RWPE1 (cell line): ENCODE results near the gene CCNH.

Experiments
- CTCF ChIA-PET: fragments of 350-600 bp; sonication (Branson Sonifier 250); formaldehyde crosslinking; extraction: SDS; loops from one replicate; lab custom pipeline; 2021; lab: Yijun Ruan, JAX
- POLR2A ChIA-PET: fragments of 400-600 bp; formaldehyde crosslinking; extraction: SDS; loops from one replicate; lab custom pipeline; 2020; ENCODE audit warnings: antibody characterized with exemption; ENCODE audit not compliant: low non-redundant PET; lab: Yijun Ruan, JAX
- DNase-seq: peaks from one replicate; pipeline ENCODE4 v3.0.0; 2012; ENCODE audit warnings: low spot score
- H3K27ac ChIP-seq: fragments of 450-650 bp; 2 replicates; pipeline ENCODE4 v1.5.1; 2017
- TF ChIP-seq, protein P1 (sequence below): fragments of 450-650 bp; conservative IDR thresholded peaks from 2 replicates; pipeline ENCODE4 v1.5.1; 2017; ENCODE audit warnings: low read depth, mild to moderate bottlenecking

CCNH gene

DNA sequence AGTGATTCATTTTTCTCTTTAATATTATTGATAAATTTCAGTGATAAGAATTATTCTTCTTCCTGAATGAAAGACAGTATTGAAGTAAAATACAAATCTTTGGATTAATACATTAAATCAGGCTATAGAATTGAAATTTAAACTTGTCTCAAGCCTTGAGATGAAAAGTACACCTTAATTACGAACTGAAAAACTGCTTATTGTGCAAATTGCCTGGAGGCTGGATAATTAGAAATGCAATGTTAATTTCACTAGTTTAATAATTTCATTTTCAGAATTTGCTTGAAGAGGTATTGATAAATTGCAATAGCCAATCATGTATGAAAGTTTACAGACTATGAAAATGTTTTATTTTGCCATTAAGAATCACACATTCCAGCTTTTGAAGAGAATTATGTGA, 11.0 kb upstream of the CCNH start:
- TF ChIP-seq, protein P1, sequence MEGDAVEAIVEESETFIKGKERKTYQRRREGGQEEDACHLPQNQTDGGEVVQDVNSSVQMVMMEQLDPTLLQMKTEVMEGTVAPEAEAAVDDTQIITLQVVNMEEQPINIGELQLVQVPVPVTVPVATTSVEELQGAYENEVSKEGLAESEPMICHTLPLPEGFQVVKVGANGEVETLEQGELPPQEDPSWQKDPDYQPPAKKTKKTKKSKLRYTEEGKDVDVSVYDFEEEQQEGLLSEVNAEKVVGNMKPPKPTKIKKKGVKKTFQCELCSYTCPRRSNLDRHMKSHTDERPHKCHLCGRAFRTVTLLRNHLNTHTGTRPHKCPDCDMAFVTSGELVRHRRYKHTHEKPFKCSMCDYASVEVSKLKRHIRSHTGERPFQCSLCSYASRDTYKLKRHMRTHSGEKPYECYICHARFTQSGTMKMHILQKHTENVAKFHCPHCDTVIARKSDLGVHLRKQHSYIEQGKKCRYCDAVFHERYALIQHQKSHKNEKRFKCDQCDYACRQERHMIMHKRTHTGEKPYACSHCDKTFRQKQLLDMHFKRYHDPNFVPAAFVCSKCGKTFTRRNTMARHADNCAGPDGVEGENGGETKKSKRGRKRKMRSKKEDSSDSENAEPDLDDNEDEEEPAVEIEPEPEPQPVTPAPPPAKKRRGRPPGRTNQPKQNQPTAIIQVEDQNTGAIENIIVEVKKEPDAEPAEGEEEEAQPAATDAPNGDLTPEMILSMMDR = no peak
- no peak for DNase-seq
- ChIA-PET CTCF (interaction anchor here (0.7 to 0.9 kb wide), 2 partner anchors 234 to 1267 kb away, joined by 3 to 5 read pairs; no protein-coding TSS in a partner anchor), POLR2A (no interaction called here)
- H3K27ac ChIP-seq = no peak overlapping the region

DNA sequence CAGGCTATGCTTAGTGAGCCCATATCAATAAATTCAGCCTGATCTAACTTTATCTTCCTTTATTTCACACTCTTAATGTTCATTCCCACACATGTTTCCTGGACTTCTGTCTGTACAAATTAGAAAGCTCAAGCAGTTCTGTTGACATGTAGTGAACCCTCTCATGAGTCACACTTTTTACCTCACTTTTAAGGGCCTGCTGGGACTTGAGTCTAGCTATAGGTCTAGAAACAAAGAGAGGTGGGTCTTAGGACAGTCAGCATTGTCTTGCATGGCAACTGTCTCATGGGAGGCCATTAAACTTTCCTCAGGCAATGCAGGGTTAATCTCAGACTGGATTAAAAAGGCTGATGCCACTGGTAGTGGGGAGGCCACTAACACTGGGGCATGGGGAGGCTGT, 8.6 kb upstream of the CCNH start:
- POLR2A ChIA-PET = no interaction called here
- DNase-seq = peak; percentile 57
- TF ChIP-seq, protein P1 = no peak
- no peak overlapping the region; the same call in 1 of the 2 replicates for H3K27ac ChIP-seq
- CTCF ChIA-PET = interaction anchor here (0.8 kb wide), 1 partner anchor 93 kb away, joined by 3 read pairs; no protein-coding TSS in a partner anchor

DNA sequence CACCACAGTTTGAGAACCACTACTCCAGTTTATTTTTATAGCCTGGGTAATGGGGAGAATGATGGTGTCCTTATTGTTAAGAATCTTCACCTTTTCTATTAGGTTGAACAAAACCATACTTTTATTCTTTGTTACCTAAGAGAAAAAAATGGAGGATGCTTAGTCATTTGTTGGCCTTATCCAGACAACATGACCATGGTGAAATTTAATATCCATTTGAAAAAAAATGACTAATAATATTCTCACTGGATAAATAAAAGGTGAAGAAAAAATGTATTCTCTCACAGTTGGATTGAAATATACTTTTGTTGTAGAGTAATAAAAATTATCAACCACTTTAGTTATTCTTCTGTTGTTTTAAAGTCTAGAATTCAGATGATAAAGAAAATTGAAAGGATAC, 5.8 kb upstream of the CCNH start:
- ChIA-PET CTCF (no interaction called here), POLR2A (no interaction called here)
- TF ChIP-seq, protein P1 = no peak
- H3K27ac ChIP-seq = no peak overlapping the region
- DNase-seq = no peak

DNA sequence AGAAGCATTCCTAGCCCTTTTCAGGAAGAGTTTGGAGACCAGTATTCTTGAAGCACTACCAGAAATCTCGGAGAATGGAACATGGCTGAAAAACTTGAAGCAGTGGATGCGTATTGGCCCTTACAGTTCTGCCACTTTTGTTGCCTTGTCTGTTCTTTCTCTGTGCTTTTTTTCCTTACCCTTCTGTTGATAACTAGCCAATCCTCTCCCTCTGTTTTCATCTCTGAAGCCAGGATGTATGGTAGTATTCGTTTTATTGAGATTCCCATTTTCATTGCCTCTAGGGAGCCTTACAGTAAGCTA, 564 bp upstream of the CCNH start:
- TF ChIP-seq, protein P1 = no peak
- no peak for DNase-seq
- POLR2A ChIA-PET = no interaction called here
- H3K27ac ChIP-seq = no peak overlapping the region
- CTCF ChIA-PET = interaction anchor here (0.7 to 1.7 kb wide), 3 partner anchors 342 to 1277 kb away, joined by 4 to 5 read pairs (median 5); no protein-coding TSS in a partner anchor

DNA sequence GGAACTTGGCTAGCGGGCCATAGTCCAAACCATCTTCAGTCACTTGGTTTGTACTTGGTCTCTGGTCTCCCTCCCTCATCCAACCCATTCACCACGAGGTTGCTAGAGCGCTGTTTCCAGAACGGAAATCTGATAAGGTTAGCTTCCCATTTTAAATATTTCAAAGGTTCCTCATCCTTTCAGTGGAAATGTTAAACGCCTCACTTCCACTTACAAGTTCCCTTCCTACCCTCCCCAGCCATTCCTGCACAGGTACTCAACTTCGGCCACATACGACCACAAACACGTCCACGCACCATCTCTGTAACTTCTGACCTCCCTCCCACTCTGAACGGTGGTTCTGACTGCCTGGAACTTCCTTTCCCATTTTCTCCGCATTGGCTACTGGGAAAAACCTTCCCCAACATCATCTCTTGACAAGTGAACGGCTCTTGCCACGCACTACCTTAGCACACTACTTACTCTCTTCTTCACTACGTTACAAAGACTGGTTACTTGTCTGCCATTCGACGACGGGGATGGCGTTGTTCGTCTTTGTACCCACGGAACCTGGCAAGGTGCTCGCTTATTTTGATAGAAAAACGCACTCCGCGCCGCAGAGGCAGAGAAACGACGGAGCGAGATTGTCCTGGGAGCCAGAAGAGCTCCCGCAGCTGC, 629 bp downstream of the CCNH start:
- ChIA-PET CTCF (interaction anchor here (1.0 to 1.7 kb wide), 3 partner anchors 12 to 1278 kb away, joined by 4 to 5 read pairs (median 4); no protein-coding TSS in a partner anchor), POLR2A (no interaction called here)
- H3K27ac ChIP-seq = peak overlapping the region; percentile 88
- TF ChIP-seq, protein P1 = no peak
- DNase-seq = peak; percentile 36

DNA sequence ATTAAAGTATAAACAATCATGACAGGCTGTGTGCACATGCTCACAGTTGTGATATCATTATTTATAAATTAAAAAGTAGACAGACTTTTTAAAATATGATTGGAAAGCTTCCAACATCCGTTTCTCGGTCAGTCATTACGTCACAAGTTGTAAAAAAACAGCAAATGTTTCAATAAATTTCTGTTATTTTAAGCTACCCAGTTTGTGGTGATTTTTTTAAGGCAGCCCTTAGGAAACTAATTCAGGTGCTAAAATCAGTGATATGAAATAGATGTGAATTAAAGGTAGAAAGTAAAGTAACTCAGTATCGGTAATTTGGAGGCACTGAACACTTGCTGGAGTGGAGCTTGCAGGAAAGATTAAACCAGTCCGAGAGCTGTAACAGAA, 1.2 kb downstream of the CCNH start:
- ChIA-PET CTCF (interaction anchor here (1.0 to 1.7 kb wide), 3 partner anchors 11 to 1279 kb away, joined by 4 to 5 read pairs (median 4); no protein-coding TSS in a partner anchor), POLR2A (no interaction called here)
- no peak overlapping the region; the same call in 1 of the 2 replicates for H3K27ac ChIP-seq
- no peak for DNase-seq
- TF ChIP-seq, protein P1 = no peak
